Measurements from ENCODE around the gene ATAT1. TPM values are rescaled to one million over a fixed set of nuclear protein-coding genes. Genes with fewer than 3 reads are reported as not detected.

ATAT1 gene
- total and polyA plus RNA-seq, 9 of the 15 experiments (the other 6 are each of a cell fraction or from before 2014, with no cell fraction given), result 0.65 to 5.8 (median 1.6) TPM

DNA sequence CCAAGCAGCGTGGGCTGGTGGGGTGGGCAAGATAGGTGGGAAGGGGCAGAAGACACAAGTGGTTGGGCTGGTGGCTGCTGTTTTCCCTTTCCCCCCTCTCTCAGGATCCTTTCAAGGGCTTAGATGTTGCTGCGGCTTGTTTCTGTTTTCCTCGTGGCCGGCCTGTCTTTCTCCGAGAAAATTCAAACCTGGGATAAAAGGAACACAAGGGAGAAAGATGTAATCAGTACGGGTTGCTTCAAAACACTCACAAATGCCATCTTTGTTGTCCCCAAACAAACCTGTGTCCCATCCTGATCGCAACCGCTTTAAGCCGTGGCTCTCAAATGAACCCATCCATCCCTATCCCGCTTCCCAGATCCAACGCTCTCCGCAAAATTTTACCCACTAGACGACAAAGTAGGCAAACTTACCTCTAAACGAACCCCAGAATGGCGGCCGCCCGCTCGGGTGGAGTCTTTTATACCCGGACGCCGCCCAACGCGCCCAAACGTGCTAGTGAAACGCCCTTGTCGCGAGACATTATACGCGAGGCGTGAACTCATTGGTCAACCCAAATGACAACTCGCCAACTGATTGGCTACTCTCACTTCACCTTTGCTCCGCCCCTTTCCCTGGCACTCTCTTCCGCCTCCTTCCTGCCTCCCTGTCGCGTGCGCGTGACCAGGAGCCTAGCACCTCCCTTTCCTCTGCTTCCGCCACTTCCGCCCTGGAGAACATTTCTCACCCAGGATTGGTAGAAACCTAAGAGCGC lies 9.7 kb upstream of the ATAT1 start, which contains the start of gene PPP1R10 (continued):
- TF ChIP-seq CHD4 (IDR thresholded peaks at IDR 0.05; ENCODE audit: insufficient read depth, insufficient replicate concordance, low read depth, low read length, poor library complexity, severe bottlenecking) (no peak), CHCHD3 (CRISPR knock-in tag; IDR thresholded peaks at IDR 0.05) (peak; percentile 97), POLR2H (tag; IDR thresholded peaks at IDR 0.05; ENCODE audit: low read depth) (peak; percentile 99), MED1 (CRISPR knock-in tag; IDR thresholded peaks at IDR 0.05; ENCODE audit: borderline replicate concordance) (no peak), ZNF197 (CRISPR knock-in tag; IDR thresholded peaks at IDR 0.05; ENCODE audit: low read depth) (no peak; the same call in 1 of the 2 replicates), FOXA1 (IDR thresholded peaks at IDR 0.05; ENCODE audit: borderline replicate concordance) (no peak), SRSF3 (IDR thresholded peaks at IDR 0.05; ENCODE audit: insufficient read depth, low read length) (no peak), HMGN3 (IDR thresholded peaks at IDR 0.05; ENCODE audit: borderline replicate concordance, extremely low read depth, insufficient read length, low read depth, low read length) (no peak), TCF7L2 (IDR thresholded peaks at IDR 0.05; ENCODE audit: low read depth, low read length) (peak; percentile 19; the same call in 1 of the 2 replicates), HMG20B (CRISPR knock-in tag; IDR thresholded peaks at IDR 0.05) (peak; percentile 95; the same call in 1 of the 2 replicates), NFRKB (IDR thresholded peaks at IDR 0.05; ENCODE audit: low read depth) (peak; percentile 100), SAFB2 (IDR thresholded peaks at IDR 0.05; ENCODE audit: borderline replicate concordance, low read depth, low read length, severe bottlenecking) (no peak), NFIC (IDR thresholded peaks at IDR 0.05) (peak; percentile 87), NCOA1 (IDR thresholded peaks at IDR 0.05; ENCODE audit: low read depth) (peak; percentile 60; the same call in 1 of the 2 replicates), NUFIP1 (IDR thresholded peaks at IDR 0.05; ENCODE audit: partially characterized antibody) (peak; percentile 85)
- TF ChIP-seq, protein P1, sequence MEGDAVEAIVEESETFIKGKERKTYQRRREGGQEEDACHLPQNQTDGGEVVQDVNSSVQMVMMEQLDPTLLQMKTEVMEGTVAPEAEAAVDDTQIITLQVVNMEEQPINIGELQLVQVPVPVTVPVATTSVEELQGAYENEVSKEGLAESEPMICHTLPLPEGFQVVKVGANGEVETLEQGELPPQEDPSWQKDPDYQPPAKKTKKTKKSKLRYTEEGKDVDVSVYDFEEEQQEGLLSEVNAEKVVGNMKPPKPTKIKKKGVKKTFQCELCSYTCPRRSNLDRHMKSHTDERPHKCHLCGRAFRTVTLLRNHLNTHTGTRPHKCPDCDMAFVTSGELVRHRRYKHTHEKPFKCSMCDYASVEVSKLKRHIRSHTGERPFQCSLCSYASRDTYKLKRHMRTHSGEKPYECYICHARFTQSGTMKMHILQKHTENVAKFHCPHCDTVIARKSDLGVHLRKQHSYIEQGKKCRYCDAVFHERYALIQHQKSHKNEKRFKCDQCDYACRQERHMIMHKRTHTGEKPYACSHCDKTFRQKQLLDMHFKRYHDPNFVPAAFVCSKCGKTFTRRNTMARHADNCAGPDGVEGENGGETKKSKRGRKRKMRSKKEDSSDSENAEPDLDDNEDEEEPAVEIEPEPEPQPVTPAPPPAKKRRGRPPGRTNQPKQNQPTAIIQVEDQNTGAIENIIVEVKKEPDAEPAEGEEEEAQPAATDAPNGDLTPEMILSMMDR (IDR thresholded peaks at IDR 0.05 in 2 of 3, conservative IDR thresholded peaks at IDR 0.05 in 1 of 3; ENCODE audit: insufficient read depth in 2 of 3, low read depth in 1 of 3, low read length in 3 of 3), result peak in 1 of 3 experiments; percentile 7; a peak in 1 of 6 replicates
- TF ChIP-seq, protein P2, sequence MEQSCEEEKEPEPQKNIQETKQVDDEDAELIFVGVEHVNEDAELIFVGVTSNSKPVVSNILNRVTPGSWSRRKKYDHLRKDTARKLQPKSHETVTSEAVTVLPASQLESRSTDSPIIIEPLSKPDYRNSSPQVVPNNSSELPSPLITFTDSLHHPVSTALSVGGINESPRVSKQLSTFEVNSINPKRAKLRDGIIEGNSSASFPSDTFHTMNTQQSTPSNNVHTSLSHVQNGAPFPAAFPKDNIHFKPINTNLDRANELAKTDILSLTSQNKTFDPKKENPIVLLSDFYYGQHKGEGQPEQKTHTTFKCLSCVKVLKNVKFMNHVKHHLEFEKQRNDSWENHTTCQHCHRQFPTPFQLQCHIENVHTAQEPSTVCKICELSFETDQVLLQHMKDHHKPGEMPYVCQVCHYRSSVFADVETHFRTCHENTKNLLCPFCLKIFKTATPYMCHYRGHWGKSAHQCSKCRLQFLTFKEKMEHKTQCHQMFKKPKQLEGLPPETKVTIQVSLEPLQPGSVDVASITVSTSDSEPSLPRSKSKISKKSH (CRISPR knock-in tag; IDR thresholded peaks at IDR 0.05), result 0 out of 2 replicates have a peak, but pooled peaks have one; percentile 5
- TF ChIP-seq, protein P3, sequence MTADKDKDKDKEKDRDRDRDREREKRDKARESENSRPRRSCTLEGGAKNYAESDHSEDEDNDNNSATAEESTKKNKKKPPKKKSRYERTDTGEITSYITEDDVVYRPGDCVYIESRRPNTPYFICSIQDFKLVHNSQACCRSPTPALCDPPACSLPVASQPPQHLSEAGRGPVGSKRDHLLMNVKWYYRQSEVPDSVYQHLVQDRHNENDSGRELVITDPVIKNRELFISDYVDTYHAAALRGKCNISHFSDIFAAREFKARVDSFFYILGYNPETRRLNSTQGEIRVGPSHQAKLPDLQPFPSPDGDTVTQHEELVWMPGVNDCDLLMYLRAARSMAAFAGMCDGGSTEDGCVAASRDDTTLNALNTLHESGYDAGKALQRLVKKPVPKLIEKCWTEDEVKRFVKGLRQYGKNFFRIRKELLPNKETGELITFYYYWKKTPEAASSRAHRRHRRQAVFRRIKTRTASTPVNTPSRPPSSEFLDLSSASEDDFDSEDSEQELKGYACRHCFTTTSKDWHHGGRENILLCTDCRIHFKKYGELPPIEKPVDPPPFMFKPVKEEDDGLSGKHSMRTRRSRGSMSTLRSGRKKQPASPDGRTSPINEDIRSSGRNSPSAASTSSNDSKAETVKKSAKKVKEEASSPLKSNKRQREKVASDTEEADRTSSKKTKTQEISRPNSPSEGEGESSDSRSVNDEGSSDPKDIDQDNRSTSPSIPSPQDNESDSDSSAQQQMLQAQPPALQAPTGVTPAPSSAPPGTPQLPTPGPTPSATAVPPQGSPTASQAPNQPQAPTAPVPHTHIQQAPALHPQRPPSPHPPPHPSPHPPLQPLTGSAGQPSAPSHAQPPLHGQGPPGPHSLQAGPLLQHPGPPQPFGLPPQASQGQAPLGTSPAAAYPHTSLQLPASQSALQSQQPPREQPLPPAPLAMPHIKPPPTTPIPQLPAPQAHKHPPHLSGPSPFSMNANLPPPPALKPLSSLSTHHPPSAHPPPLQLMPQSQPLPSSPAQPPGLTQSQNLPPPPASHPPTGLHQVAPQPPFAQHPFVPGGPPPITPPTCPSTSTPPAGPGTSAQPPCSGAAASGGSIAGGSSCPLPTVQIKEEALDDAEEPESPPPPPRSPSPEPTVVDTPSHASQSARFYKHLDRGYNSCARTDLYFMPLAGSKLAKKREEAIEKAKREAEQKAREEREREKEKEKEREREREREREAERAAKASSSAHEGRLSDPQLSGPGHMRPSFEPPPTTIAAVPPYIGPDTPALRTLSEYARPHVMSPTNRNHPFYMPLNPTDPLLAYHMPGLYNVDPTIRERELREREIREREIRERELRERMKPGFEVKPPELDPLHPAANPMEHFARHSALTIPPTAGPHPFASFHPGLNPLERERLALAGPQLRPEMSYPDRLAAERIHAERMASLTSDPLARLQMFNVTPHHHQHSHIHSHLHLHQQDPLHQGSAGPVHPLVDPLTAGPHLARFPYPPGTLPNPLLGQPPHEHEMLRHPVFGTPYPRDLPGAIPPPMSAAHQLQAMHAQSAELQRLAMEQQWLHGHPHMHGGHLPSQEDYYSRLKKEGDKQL (CRISPR knock-in tag; IDR thresholded peaks at IDR 0.05; ENCODE audit: borderline replicate concordance), result no peak

All from K562 (cell line).